Hepatocyte (in vitro differentiated cells): ENCODE data around the gene SLC35G1.

Source experiments
- CTCF ChIP-seq: fragments of 200-600 bp; sonication (generic); IDR thresholded peaks from 2 replicates; pipeline ENCODE4 v1.5.1; 2016; ENCODE audit warnings: antibody characterized with exemption, mild to moderate bottlenecking; ENCODE audit not compliant: poor library complexity
- EZH2 ChIP-seq: fragments of 200-600 bp; sonication (generic); IDR thresholded peaks from 2 replicates; pipeline ENCODE4 v1.6.1; 2016; ENCODE audit warnings: antibody characterized with exemption, mild to moderate bottlenecking, borderline replicate concordance

- TF ChIP-seq CTCF, result no peak
- TF ChIP-seq EZH2, result no peak
Measured at GRCh38 chr10:93861825-93862224, 32.0 kb upstream of the SLC35G1 start.
